Vagina (tissue), 2 donors: ENCODE results near the gene ANK2.

Source experiments
- POLR2A ChIP-seq, 2 donors: fragments of 450-650 bp; IDR thresholded peaks; one replicate each; pipeline ENCODE4 v1.6.1; 2017; ENCODE audit warnings: antibody characterized with exemption in 2 of 2, mild to moderate bottlenecking in 2 of 2, moderate library complexity in 2 of 2
- POLR2AphosphoS5 ChIP-seq, 2 donors: sonication (generic); formaldehyde crosslinking; IDR thresholded peaks; one replicate each; pipeline ENCODE4 v1.9.0; 2017; ENCODE audit warnings: antibody characterized with exemption in 2 of 2, mild to moderate bottlenecking in 2 of 2, low read depth in 1 of 2; ENCODE audit not compliant: insufficient read depth in 1 of 2
- TF ChIP-seq, protein P1 (sequence below), 3 experiments: fragments of 450-650 bp in 2 of 3; fragments of 200-600 bp in 1 of 3; sonication (generic) in 1 of 3; IDR thresholded peaks; one replicate each; pipeline ENCODE4 v1.5.1; 2017 to 2019; ENCODE audit warnings: antibody characterized with exemption in 3 of 3, mild to moderate bottlenecking in 2 of 3, moderate library complexity in 2 of 3

DNA sequence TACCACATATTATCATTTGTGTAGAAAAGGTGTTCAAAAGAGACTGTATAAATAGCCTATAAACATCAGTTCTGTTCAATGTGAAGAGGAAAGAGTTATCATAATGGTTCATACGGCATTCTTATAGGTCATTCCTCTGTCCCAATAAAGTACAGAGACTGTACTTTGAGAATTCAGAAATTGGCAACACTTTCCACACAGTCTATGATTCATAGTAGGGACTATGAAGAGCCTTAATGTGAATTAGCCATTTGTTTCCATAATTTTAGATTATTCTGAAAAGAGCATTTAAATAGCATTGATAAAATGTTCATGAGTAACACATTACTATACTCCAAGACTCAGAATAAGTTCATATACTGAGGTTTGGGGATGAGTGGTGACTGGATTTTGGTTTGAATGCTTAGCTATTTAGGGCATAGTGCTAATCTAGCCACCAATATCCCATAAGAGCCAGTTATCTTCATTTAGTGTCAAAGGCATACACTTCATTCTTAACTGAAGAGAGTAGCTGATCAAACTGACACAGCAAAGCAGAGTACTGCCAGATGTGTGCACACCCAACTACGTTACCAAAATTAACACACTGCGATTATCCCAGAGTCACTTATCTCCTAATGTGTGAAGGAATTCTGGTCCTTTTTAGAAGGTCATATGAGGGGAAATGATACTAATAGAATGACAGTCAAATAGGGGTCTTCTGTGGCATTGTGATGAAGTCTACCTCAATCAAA is 10.2 kb downstream of the ANK2 start:
- TF ChIP-seq, protein P1, sequence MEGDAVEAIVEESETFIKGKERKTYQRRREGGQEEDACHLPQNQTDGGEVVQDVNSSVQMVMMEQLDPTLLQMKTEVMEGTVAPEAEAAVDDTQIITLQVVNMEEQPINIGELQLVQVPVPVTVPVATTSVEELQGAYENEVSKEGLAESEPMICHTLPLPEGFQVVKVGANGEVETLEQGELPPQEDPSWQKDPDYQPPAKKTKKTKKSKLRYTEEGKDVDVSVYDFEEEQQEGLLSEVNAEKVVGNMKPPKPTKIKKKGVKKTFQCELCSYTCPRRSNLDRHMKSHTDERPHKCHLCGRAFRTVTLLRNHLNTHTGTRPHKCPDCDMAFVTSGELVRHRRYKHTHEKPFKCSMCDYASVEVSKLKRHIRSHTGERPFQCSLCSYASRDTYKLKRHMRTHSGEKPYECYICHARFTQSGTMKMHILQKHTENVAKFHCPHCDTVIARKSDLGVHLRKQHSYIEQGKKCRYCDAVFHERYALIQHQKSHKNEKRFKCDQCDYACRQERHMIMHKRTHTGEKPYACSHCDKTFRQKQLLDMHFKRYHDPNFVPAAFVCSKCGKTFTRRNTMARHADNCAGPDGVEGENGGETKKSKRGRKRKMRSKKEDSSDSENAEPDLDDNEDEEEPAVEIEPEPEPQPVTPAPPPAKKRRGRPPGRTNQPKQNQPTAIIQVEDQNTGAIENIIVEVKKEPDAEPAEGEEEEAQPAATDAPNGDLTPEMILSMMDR (IDR thresholded peaks at IDR 0.05), result no peak
- TF ChIP-seq POLR2A (IDR thresholded peaks at IDR 0.05), result no peak
- TF ChIP-seq POLR2AphosphoS5 (IDR thresholded peaks at IDR 0.05; ENCODE audit: insufficient read depth in 1 of 2, low read depth in 1 of 2), result no peak
